ENCODE results near the gene TFPT.

Gene TFPT

GRCh38 chr19:54094426-54095000, 20.9 kb downstream of the TFPT start:
- TF ChIP-seq CTCF (IDR thresholded peaks at IDR 0.05), result no peak
- TF ChIP-seq ZFX (IDR thresholded peaks at IDR 0.05; ENCODE audit: borderline replicate concordance), result no peak

GRCh38 chr19:54084410-54084809, 31.0 kb downstream of the TFPT start:
- H3K27ac ChIP-seq, result no peak overlapping the region
- TF ChIP-seq CTCF (IDR thresholded peaks at IDR 0.05) (no peak), ZFX (IDR thresholded peaks at IDR 0.05; ENCODE audit: borderline replicate concordance) (no peak)

More at GRCh38 chr19:54094426-54095000, 20.9 kb downstream of the TFPT start:
- H3K27ac ChIP-seq, result no peak overlapping the region

DNA sequence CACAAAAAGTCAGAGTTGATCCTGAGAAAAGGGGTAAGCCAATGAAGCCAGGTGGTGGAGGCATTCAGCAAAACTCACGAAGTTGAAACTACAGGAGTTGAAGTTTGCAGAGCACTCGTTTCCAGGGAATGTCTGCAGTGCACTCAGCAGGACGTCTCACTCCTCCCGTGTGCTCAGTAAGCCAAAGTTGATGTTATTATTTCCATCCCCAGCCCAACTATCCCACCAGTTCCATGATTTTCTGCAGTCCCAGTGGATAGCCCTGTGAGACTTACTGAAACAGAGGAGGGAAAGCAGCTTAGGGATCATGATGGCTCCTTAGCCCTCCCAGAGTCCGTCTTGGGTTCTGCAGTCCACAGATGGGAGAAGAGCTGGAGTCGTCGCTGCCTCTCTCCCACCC, 34.4 kb downstream of the TFPT start, which contains the start of gene TARM1:
Gene TARM1, minus strand, starts transcription at position 334 of the 400 bp plus-strand sequence. Its CDS starts 25 bp downstream, at position 309.
- no peak within 1 kb of the TSS for H3K27ac ChIP-seq
- no peak for TF ChIP-seq CTCF (IDR thresholded peaks at IDR 0.05)
- no peak for TF ChIP-seq ZFX (IDR thresholded peaks at IDR 0.05; ENCODE audit: borderline replicate concordance)

- no peak overlapping the region for H3K27ac ChIP-seq
These were observed 38.1 kb downstream of the TFPT start for GRCh38 chr19:54077334-54077733.

GRCh38 chr19:54074851-54075250, 40.6 kb downstream of the TFPT start:
- no peak overlapping the region for H3K27ac ChIP-seq
- TF ChIP-seq ZFX (IDR thresholded peaks at IDR 0.05; ENCODE audit: borderline replicate concordance), result no peak
- no peak for TF ChIP-seq CTCF (IDR thresholded peaks at IDR 0.05)

More at GRCh38 chr19:54077334-54077733, 38.1 kb downstream of the TFPT start:
- TF ChIP-seq ZFX (IDR thresholded peaks at IDR 0.05; ENCODE audit: borderline replicate concordance) (no peak), CTCF (IDR thresholded peaks at IDR 0.05) (no peak)

GRCh38 chr19:54073829-54074228, 41.6 kb downstream of the TFPT start:
- no peak overlapping the region for H3K27ac ChIP-seq
- TF ChIP-seq ZFX (IDR thresholded peaks at IDR 0.05; ENCODE audit: borderline replicate concordance) (no peak), CTCF (IDR thresholded peaks at IDR 0.05) (no peak)

DNA sequence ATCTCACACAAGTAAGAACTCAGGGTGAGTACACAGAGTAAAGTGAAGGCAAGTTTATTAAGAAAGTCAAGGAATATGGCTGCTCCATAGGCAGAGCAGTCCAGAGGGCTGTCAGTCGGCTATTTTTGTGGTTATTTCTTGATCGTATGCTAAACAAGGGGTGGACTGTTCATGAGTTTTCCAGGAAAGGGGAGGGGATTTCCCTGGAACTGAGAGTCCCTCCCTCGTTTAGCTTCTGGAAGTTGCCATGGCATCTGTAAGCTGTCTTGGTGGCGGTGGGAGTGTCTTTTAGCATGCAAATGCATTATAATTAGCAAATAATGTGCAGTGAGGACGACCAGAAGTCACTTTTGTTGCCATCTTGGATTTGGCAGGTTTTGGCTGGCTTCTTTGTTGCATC, 46.0 kb downstream of the TFPT start:
- no peak overlapping the region for H3K27ac ChIP-seq

More for the DNA sequence above, 46.0 kb downstream of the TFPT start:
- TF ChIP-seq ZFX (IDR thresholded peaks at IDR 0.05; ENCODE audit: borderline replicate concordance) (no peak), CTCF (IDR thresholded peaks at IDR 0.05) (no peak)
